ELF-1 (cell line): ENCODE data around the gene MYOM3.

Experiments
- DNase-seq: peaks from one replicate; pipeline ENCODE4 v3.0.0-alpha.2; 2016; ENCODE audit warnings: low read depth, low spot score

MYOM3 gene

DNA sequence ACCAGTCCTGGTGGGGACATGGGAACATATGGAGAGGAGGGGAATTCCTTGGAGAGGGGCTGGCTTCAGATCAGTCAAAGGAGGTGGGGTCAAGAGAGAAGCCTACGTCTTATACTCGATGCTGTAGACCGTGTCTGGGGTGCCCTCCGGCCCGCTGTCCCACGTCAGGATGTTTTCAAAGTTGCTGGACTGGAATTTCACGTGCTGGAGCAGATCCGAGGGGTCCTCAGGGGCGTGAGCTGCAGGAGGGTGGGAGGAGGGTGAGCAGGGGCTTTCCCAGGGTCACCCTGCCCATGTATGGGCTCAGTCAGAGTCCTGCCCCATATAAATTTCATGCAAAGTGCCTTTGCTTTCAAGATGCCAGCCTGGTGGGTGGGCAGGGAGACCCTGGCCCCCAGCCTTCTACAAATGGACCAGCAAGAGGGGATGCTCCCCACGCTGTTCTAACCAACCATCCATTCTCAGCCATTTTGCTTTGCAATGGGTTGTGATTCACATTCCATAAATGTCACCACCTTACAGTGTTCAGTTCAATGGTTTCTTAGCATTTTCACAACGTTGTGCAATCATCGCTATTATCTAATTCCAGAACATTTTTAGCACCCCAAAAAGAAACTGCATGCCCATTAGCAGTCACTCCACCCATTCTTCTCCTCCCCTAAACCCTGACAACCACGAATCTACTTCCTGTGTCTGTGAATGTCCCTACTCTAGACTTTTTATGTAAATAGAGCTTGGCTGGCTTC, 26.7 kb upstream of the MYOM3 start:
- no peak for DNase-seq

- DNase-seq: no peak
Observed at GRCh38 chr1:24136956-24137539, 25.1 kb upstream of the MYOM3 start.

- DNase-seq: no peak
Observed at GRCh38 chr1:24134376-24134775, 22.4 kb upstream of the MYOM3 start.

GRCh38 chr1:24133819-24134218, 21.9 kb upstream of the MYOM3 start:
- DNase-seq: no peak

GRCh38 chr1:24130385-24130784, 18.4 kb upstream of the MYOM3 start:
- no peak for DNase-seq

GRCh38 chr1:24127801-24128363, 15.9 kb upstream of the MYOM3 start:
- DNase-seq: no peak

- DNase-seq: no peak
Observed at GRCh38 chr1:24127134-24127800, 15.3 kb upstream of the MYOM3 start.

DNA sequence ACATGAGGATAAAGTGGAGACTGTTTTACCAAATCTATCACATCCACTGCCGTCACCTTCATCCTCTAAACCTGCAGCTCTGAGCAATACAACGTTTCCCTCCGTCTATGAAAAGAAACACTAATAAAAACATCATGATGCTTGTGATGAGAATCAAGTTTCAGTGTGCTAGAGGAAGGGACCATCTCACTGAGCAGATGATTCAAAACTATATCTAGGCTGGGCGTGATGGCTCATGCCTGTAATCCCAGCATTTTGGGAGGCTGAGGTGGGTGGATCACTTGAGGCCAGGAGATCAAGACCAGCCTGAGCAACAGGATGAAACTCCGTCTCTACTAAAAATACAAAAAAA, 14.7 kb upstream of the MYOM3 start:
- DNase-seq: no peak

GRCh38 chr1:24126018-24126671, 14.2 kb upstream of the MYOM3 start:
- no peak for DNase-seq

GRCh38 chr1:24125456-24125855, 13.5 kb upstream of the MYOM3 start:
- DNase-seq: no peak

DNA sequence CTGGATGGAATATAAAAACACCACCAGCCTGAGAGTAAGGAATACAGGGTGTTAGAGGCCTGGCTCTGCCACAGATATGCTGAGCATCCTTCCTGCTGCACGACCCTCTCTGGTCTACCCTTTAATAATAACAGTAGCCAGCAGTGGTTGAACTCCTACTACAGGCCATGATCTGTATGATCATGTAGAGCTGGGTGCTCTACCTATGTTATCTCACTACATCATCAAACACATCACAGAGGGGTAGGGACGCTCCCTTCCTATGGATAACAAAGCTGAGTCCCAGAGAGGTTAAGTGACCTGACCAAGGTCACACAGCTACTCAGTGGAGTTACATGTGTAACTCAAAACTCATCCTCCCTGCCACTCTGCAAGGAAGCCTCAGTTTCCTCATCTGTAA, 13.0 kb upstream of the MYOM3 start:
- no peak for DNase-seq

- DNase-seq: no peak
Observed at GRCh38 chr1:24123611-24124010, 11.7 kb upstream of the MYOM3 start.

- DNase-seq: no peak
Observed at GRCh38 chr1:24122776-24123175, 10.8 kb upstream of the MYOM3 start.

DNA sequence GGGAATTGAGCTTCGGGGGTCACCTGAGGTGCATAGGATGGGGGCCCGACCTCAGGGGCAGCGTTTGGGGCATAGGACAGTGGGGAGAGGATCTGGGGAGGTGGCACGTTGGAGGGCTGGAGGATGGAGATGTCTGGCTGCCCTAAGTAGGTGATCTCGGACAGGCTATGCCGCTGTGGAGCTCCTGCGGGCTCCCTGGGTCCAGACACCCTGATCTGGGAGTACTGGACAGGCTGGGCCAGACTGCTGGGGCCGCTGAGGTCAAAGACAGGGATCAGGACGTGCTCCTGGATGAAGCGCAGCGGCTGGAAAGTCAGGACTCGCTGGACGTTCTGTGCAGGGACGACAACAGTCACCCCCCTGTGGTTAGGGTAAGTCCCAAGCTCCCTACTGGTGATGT, 9.5 kb upstream of the MYOM3 start:
- DNase-seq: no peak

- DNase-seq: no peak
Observed at GRCh38 chr1:24120965-24121364, 9.0 kb upstream of the MYOM3 start.

GRCh38 chr1:24119859-24120756, 8.2 kb upstream of the MYOM3 start:
- peak; percentile 42 for DNase-seq

GRCh38 chr1:24119489-24119858, 7.5 kb upstream of the MYOM3 start:
- no peak for DNase-seq

DNA sequence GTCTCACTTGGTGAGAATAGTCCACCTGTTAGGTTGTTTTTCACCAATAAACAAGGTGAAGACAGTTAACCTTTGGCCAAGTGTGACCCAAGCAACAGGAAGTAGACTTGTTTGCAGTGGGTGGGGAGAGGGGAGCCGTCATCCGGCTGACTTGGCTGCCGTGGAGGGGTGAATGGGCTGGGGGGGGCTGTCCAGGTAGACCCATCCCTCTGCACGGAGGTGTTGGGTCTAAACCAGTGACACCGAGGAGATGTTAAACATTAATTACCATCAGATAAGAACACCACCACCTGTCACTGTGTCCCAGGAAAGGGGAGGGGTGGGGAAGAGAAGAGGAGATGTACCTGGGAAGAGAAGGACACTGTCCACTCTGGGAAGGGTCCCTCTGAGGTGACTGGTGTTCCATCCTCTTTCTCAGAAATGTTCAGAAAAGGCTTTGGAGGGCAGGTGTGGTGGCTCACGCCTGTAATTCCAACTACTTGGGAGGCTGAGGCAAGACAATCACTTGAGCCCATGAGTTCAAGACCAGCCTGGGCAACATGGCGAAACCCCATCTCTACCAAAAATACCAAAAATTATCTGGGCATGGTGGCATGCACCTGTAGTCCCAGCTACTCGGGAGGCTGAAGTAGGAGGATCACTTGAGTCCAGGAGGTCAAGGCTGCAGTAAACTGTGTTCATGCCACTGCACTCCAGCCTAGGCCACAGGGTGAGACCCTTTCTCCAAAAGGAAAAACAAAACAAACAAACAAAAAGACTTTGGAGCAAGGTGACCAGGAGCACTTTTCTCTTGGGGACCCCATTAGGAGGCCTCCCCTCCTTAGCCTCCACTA, 6.7 kb upstream of the MYOM3 start:
- DNase-seq: no peak

DNA sequence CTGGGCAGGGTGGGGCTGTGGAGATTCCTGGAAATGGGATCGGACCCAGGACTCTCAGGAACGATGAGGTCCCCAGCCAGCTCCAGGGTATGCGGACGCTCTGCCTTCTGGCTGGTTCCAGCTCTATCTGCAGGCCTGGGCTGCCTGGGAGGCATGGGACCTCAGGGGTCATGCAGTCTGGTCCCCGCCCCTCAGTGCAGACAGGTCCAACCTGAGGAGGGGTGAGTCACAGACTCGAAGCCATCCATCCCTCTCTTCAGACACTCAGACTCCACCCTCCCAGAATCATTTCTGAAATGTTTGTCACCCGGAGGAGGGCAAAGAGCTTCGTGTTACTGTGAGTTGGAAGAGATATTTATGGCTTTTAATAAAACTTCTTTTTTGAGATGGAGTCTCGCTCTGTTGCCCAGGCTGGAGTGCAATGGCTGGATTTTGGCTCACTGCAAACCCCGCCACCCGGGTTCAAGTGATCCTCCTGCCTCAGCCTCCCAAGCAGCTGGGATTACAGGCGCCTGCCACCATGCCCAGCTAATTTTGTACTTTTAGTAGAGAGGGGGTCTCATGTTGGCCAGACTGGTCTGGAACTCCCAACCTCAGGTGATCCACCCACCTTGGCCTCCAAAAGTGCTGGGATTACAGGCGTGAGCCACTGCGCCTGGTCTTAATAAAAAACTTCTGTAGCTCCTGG, 5.9 kb upstream of the MYOM3 start:
- peak; percentile 39 for DNase-seq

GRCh38 chr1:24117132-24117531, 5.2 kb upstream of the MYOM3 start:
- DNase-seq: no peak
